ENCODE results near the gene TWNK. TPM values are rescaled to one million over a fixed set of nuclear protein-coding genes. Genes with fewer than 3 reads are reported as not detected.
A peak's percentile ranks its signal among the peaks of the same experiment; 100 is the strongest.

TWNK gene
- polyA plus RNA-seq, 2 of the 4 experiments (the other 2 are of a cell fraction) = 21.1 to 34.7 TPM

GRCh38 chr10:100968062-100968736 lies 19.1 kb upstream of the TWNK start:
- DNase-seq (ENCODE audit: low read depth in 1 of 2, low spot score in 1 of 2) (no peak), ATAC-seq (no peak), FAIRE-seq (no peak)
- Histone ChIP-seq H3K4me3 (no peak overlapping the region; the same call in 2 of the 3 replicates), H3K27ac (no peak overlapping the region), H3K9me3 (no peaks in the 10 kb centered on the region), H3K4me1 (peaks cover 34% of the 10 kb centered on the region), H3K4me2 (peak overlapping the region; percentile 98; the same call in 2 of the 3 replicates)
- ChIA-PET CTCF (interaction anchor here (0.6 to 5.1 kb wide), 19 partner anchors 11 to 939 kb away, joined by 3 to 22 read pairs (median 4); partner anchors contain the start of genes PDZD7 and SFXN3), POLR2A (no interaction called here)
- TF ChIP-seq MAZ (IDR thresholded peaks at IDR 0.05; ENCODE audit: borderline replicate concordance, low read depth, low read length) (no peak), ELK1 (IDR thresholded peaks at IDR 0.05; ENCODE audit: low read depth, low read length) (no peak), SMC3 (IDR thresholded peaks at IDR 0.05) (no peak), ZC3H11A (IDR thresholded peaks at IDR 0.05) (no peak), SREBF2 (IDR thresholded peaks at IDR 0.05) (no peak)
- 87% methylated on average over 2 of the region's 2 CpGs for WGBS (ENCODE audit: missing lambda C conversion rate)

GRCh38 chr10:100968863-100969186 lies 18.5 kb upstream of the TWNK start:
- peak overlapping the region; percentile 98 for H3K4me2 ChIP-seq
- peak; percentile 21; the same call in 1 of the 2 replicates for TF ChIP-seq HOXB5 (CRISPR knock-in tag; IDR thresholded peaks at IDR 0.05)
- no peak for TF ChIP-seq CBX2 (IDR thresholded peaks at IDR 0.05; ENCODE audit: borderline replicate concordance, low read depth)
- TF ChIP-seq MAZ (IDR thresholded peaks at IDR 0.05; ENCODE audit: borderline replicate concordance, low read depth, low read length) = no peak
- ATAC-seq (peak; percentile 44 to 46), DNase-seq (ENCODE audit: low read depth in 1 of 2, low spot score in 1 of 2) (no peak), FAIRE-seq (no peak)
- CTCF ChIA-PET = interaction anchor here (0.6 to 2.8 kb wide), 17 partner anchors 12 to 939 kb away, joined by 3 to 13 read pairs (median 4); partner anchors contain the start of genes PDZD7 and SFXN3
- H3K4me3 ChIP-seq = peak overlapping the region; percentile 84
- 26% methylated on average over 6 of the region's 9 CpGs for whole genome bisulfite sequencing (ENCODE audit: missing lambda C conversion rate)
- peaks cover 34% of the 10 kb centered on the region for H3K4me1 ChIP-seq
- H3K27ac ChIP-seq = peak overlapping the region; percentile 70 to 88
- POLR2A ChIA-PET = no interaction called here
- H3K9me3 ChIP-seq = no peaks in the 10 kb centered on the region

- peak; percentile 44 to 79 for DNase-seq (ENCODE audit: low read depth in 1 of 2, low spot score in 1 of 2)
- ChIA-PET CTCF (interaction anchor here (0.6 to 2.8 kb wide), 20 partner anchors 11 to 601 kb away, joined by 3 to 13 read pairs (median 4); partner anchors contain the start of genes PDZD7 and SFXN3), POLR2A (no interaction called here)
- H3K9me3 ChIP-seq = no peaks in the 10 kb centered on the region
- FAIRE-seq = no peak
- peak within 1 kb of the TSS; percentile 84 for H3K4me3 ChIP-seq
- peaks cover 34% of the 10 kb centered on the region for H3K4me1 ChIP-seq
- 0% methylated on average over 23 of the region's 70 CpGs for WGBS (ENCODE audit: missing lambda C conversion rate)
- TF ChIP-seq HEYL (CRISPR knock-in tag; IDR thresholded peaks at IDR 0.05) (no peak), SMC3 (IDR thresholded peaks at IDR 0.05) (peak; percentile 44; the same call in 2 of the 3 replicates), KDM1A (IDR thresholded peaks at IDR 0.05; ENCODE audit: low read depth) (no peak), ZFP36 (IDR thresholded peaks at IDR 0.05; ENCODE audit: borderline replicate concordance, partially characterized antibody) (no peak), MYC (IDR thresholded peaks at IDR 0.05; ENCODE audit: borderline replicate concordance, low read length) (peak; percentile 57; the same call in 1 of the 2 replicates), EHF (CRISPR knock-in tag; IDR thresholded peaks at IDR 0.05) (no peak), RAD21 (conservative IDR thresholded peaks at IDR 0.05 in 1 of 2, IDR thresholded peaks at IDR 0.05 in 1 of 2) (peak in 1 of 2 experiments; percentile 23; a peak in 1 of 5 replicates), MAX (IDR thresholded peaks at IDR 0.05) (peak; percentile 43), CTCF (IDR thresholded peaks at IDR 0.05) (peak; percentile 60)
- H3K4me2 ChIP-seq = peak within 1 kb of the TSS; percentile 98
- H3K27ac ChIP-seq = peak within 1 kb of the TSS; percentile 70 to 88
- ATAC-seq = peak; percentile 58 to 88
Measured at GRCh38 chr10:100969187-100970075, 17.9 kb upstream of the TWNK start, which contains the start of gene SEMA4G. Gene SEMA4G, plus strand, starts transcription at chr10:100969504. Its CDS starts 3,409 bp downstream, at chr10:100972913.

Data from A549 (cell line).